Astrocyte (in vitro differentiated cells and primary cell): Measurements from ENCODE around the gene LRRN4. TPM values are rescaled to one million over a fixed set of nuclear protein-coding genes. Genes with fewer than 3 reads are reported as not detected.

Source experiments
- DNase-seq: peaks from one replicate; pipeline ENCODE4 v3.0.0-alpha.2; 2010; ENCODE audit warnings: low read depth
- FAIRE-seq: peaks from 2 replicates; lab custom pipeline; 2011; peaks lifted over from hg19 to GRCh38; lab: Jason Lieb, UNC
- H2AFZ ChIP-seq: 2 replicates; pipeline ENCODE4 v1.6.0; 2012; ENCODE audit warnings: low read depth, low read length, inconsistent platforms
- H3K27ac ChIP-seq: 2 replicates; pipeline ENCODE4 v1.5.1; 2011; ENCODE audit warnings: low read depth, low read length, inconsistent platforms
- H3K27me3 ChIP-seq: 2 replicates; pipeline ENCODE4 v1.6.0; 2011; ENCODE audit warnings: low read length, inconsistent platforms; ENCODE audit not compliant: insufficient read depth
- H3K36me3 ChIP-seq: 2 replicates; pipeline ENCODE4 v1.5.1; 2011; ENCODE audit warnings: low read length, inconsistent platforms; ENCODE audit not compliant: insufficient read depth
- H3K4me1 ChIP-seq: 2 replicates; pipeline ENCODE4 v1.5.1; 2011; ENCODE audit warnings: low read length, inconsistent platforms; ENCODE audit not compliant: insufficient read depth
- H3K4me2 ChIP-seq: 2 replicates; pipeline ENCODE4 v1.6.0; 2012; ENCODE audit warnings: low read length, inconsistent platforms
- H3K4me3 ChIP-seq: 2 replicates; pipeline ENCODE4 v1.5.1; 2011; ENCODE audit warnings: low read depth, mild to moderate bottlenecking, low read length, inconsistent platforms; ENCODE audit not compliant: insufficient read depth
- H3K79me2 ChIP-seq: 2 replicates; pipeline ENCODE4 v1.6.0; 2012; ENCODE audit warnings: mild to moderate bottlenecking, low read length, inconsistent platforms; ENCODE audit not compliant: insufficient read depth
- H3K9ac ChIP-seq: 2 replicates; pipeline ENCODE4 v1.6.0; 2012; ENCODE audit warnings: mild to moderate bottlenecking, low read length, inconsistent platforms
- H3K9me3 ChIP-seq: 2 replicates; pipeline ENCODE4 v1.5.1; 2012; ENCODE audit warnings: low read depth, mild to moderate bottlenecking, low read length, inconsistent platforms; ENCODE audit not compliant: insufficient read depth
- H4K20me1 ChIP-seq: 2 replicates; pipeline ENCODE4 v1.6.0; 2012; ENCODE audit warnings: low read length, inconsistent platforms; ENCODE audit not compliant: insufficient read depth
- H3K27ac Mint-ChIP-seq: one replicate; pipeline ENCODE4 v1.8.0; 2021; ENCODE audit warnings: mild to moderate bottlenecking, mixed read lengths; ENCODE audit not compliant: unreplicated experiment
- H3K27me3 Mint-ChIP-seq: one replicate; pipeline ENCODE4 v1.8.0; 2021; ENCODE audit warnings: low read depth, mixed read lengths; ENCODE audit not compliant: unreplicated experiment
- H3K36me3 Mint-ChIP-seq: one replicate; pipeline ENCODE4 v1.8.0; 2021; ENCODE audit warnings: low read depth, mixed read lengths; ENCODE audit not compliant: unreplicated experiment
- H3K4me1 Mint-ChIP-seq: one replicate; pipeline ENCODE4 v1.8.0; 2021; ENCODE audit warnings: low read depth, mixed read lengths; ENCODE audit not compliant: unreplicated experiment
- H3K4me3 Mint-ChIP-seq: one replicate; pipeline ENCODE4 v1.8.0; 2021; ENCODE audit warnings: mild to moderate bottlenecking, moderate library complexity, mixed read lengths; ENCODE audit not compliant: unreplicated experiment
- H3K9me3 Mint-ChIP-seq: one replicate; pipeline ENCODE4 v1.8.0; 2021; ENCODE audit warnings: mild to moderate bottlenecking, mixed read lengths; ENCODE audit not compliant: unreplicated experiment
- CTCF ChIP-seq: IDR thresholded peaks from 2 replicates; pipeline ENCODE4 v1.5.1; 2011; ENCODE audit warnings: low read depth, mild to moderate bottlenecking, inconsistent platforms, low read length, moderate library complexity; ENCODE audit not compliant: insufficient read depth
- EZH2 ChIP-seq: IDR thresholded peaks from 2 replicates; pipeline ENCODE4 v1.6.1; 2012; ENCODE audit warnings: mild to moderate bottlenecking, low read length, inconsistent platforms; ENCODE audit not compliant: insufficient read depth
- total RNA-seq: library from RNA; stranded (reverse); gene quantifications from 2 replicates; pipeline ENCODE4 v1.2.1, GENCODE V29; 2021

LRRN4 gene
- total RNA-seq, 1 donor from 2014 or later, result 1.0 TPM

- H3K27me3 ChIP-seq, result peaks cover 6% of the 10 kb centered on the region
- DNase-seq (peak; percentile 12), FAIRE-seq (no peak)
- peaks cover 5% of the 10 kb centered on the region for H3K4me1 Mint-ChIP-seq
- TF ChIP-seq EZH2, result no peak
- TF ChIP-seq CTCF, result no peak
- H3K27ac Mint-ChIP-seq, result no peak overlapping the region
- H3K36me3 Mint-ChIP-seq, result no peaks in the 10 kb centered on the region
- peaks cover 16% of the 10 kb centered on the region for H3K27me3 Mint-ChIP-seq
- H3K4me3 ChIP-seq, result no peak overlapping the region
- no peak overlapping the region for H3K9ac ChIP-seq
- no peaks in the 10 kb centered on the region for H4K20me1 ChIP-seq
- no peak overlapping the region for H2AFZ ChIP-seq
- H3K9me3 ChIP-seq, result no peaks in the 10 kb centered on the region
- H3K36me3 ChIP-seq, result no peaks in the 10 kb centered on the region
- peaks cover 2% of the 10 kb centered on the region for H3K9me3 Mint-ChIP-seq
- H3K4me1 ChIP-seq, result peaks cover 3% of the 10 kb centered on the region
- no peaks in the 10 kb centered on the region for H3K79me2 ChIP-seq
- H3K27ac ChIP-seq, result no peak overlapping the region
- no peak overlapping the region for H3K4me2 ChIP-seq
- no peak overlapping the region for H3K4me3 Mint-ChIP-seq
Observed at GRCh38 chr20:6058684-6059295, 4.9 kb upstream of the LRRN4 start.

GRCh38 chr20:6057691-6058090 lies 3.8 kb upstream of the LRRN4 start:
- no peak overlapping the region for H3K4me2 ChIP-seq

More at GRCh38 chr20:6057691-6058090, 3.8 kb upstream of the LRRN4 start:
- Histone ChIP-seq H3K79me2 (no peaks in the 10 kb centered on the region), H3K27me3 (peaks cover 12% of the 10 kb centered on the region), H2AFZ (no peak overlapping the region), H4K20me1 (no peaks in the 10 kb centered on the region), H3K4me3 (no peak overlapping the region), H3K36me3 (no peaks in the 10 kb centered on the region), H3K9ac (no peak overlapping the region), H3K27ac (no peak overlapping the region), H3K9me3 (no peaks in the 10 kb centered on the region), H3K4me1 (peaks cover 12% of the 10 kb centered on the region)
- DNase-seq (no peak), FAIRE-seq (no peak)
- Mint-ChIP-seq H3K27ac (no peak overlapping the region), H3K4me3 (no peak overlapping the region), H3K27me3 (peaks cover 22% of the 10 kb centered on the region), H3K9me3 (no peaks in the 10 kb centered on the region), H3K4me1 (peaks cover 10% of the 10 kb centered on the region), H3K36me3 (no peaks in the 10 kb centered on the region)
- TF ChIP-seq CTCF (no peak), EZH2 (no peak)
